ENCODE measurements around the gene LOXL1.

DNA sequence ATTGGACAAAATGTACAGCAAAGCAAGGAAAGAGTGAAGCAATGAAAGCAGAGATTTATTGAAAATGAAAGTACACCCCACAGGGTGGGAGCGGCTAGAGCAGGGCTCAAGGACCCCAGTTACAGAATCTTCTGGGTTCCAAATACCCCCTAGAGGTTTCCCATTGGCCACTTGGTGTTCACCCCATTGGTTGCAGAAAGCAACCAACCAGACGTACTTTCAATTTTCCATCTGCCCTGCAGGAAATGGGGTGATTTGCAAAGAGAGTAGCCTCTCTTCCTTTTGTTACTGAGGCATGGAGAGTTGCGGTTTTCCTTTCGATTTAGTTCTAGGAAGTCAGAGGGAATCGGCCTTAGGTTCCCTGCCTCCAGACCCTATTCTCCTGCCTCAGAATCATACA, 70.7 kb downstream of the LOXL1 start:
- TF ChIP-seq, protein P1, sequence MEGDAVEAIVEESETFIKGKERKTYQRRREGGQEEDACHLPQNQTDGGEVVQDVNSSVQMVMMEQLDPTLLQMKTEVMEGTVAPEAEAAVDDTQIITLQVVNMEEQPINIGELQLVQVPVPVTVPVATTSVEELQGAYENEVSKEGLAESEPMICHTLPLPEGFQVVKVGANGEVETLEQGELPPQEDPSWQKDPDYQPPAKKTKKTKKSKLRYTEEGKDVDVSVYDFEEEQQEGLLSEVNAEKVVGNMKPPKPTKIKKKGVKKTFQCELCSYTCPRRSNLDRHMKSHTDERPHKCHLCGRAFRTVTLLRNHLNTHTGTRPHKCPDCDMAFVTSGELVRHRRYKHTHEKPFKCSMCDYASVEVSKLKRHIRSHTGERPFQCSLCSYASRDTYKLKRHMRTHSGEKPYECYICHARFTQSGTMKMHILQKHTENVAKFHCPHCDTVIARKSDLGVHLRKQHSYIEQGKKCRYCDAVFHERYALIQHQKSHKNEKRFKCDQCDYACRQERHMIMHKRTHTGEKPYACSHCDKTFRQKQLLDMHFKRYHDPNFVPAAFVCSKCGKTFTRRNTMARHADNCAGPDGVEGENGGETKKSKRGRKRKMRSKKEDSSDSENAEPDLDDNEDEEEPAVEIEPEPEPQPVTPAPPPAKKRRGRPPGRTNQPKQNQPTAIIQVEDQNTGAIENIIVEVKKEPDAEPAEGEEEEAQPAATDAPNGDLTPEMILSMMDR (optimal IDR thresholded peaks at IDR 0.05 in 1 of 3, IDR thresholded peaks at IDR 0.05 in 1 of 3, conservative IDR thresholded peaks at IDR 0.05 in 1 of 3; ENCODE audit: extremely low read depth in 1 of 3, insufficient read depth in 2 of 3, low read length in 3 of 3) = no peak
- TF ChIP-seq EZH2 (IDR thresholded peaks at IDR 0.05; ENCODE audit: low read length) = no peak

Data from keratinocyte (primary cell).